Activated naive CD4-positive, alpha-beta T cell treated with anti-CD3 and anti-CD28 coated beads for 36 hours (primary cell): ENCODE results near the gene BRD4. TPM values are rescaled to one million over a fixed set of nuclear protein-coding genes. Genes with fewer than 3 reads are reported as not detected.

Experiments used
- CTCF ChIA-PET: fragments of 350-600 bp; sonication (Branson Sonifier 250); formaldehyde crosslinking; loops from one replicate; lab custom pipeline; 2021; ENCODE audit warnings: antibody characterized with exemption; lab: Charles Lee
- DNase-seq: peaks from one replicate; pipeline ENCODE4 v3.0.0-alpha.2; 2020
- H3K27ac Mint-ChIP-seq: one replicate; pipeline ENCODE4 v1.8.0; 2021; ENCODE audit warnings: mild to moderate bottlenecking, mixed read lengths
- H3K27me3 Mint-ChIP-seq: one replicate; pipeline ENCODE4 v1.8.0; 2021; ENCODE audit warnings: low read depth, mixed read lengths
- H3K36me3 Mint-ChIP-seq: one replicate; pipeline ENCODE4 v1.8.0; 2021; ENCODE audit warnings: low read depth, mixed read lengths
- H3K4me1 Mint-ChIP-seq: one replicate; pipeline ENCODE4 v1.8.0; 2021; ENCODE audit warnings: low read depth, mixed read lengths
- H3K4me3 Mint-ChIP-seq: one replicate; pipeline ENCODE4 v1.8.0; 2021; ENCODE audit warnings: mild to moderate bottlenecking, moderate library complexity, mixed read lengths
- H3K9me3 Mint-ChIP-seq: one replicate; pipeline ENCODE4 v1.8.0; 2021; ENCODE audit warnings: mixed read lengths
- intact Hi-C: fragments of 100-400 bp; cut with micrococcal nuclease; formaldehyde crosslinking; loops from one replicate; pipeline ENCODE4 v1.15.1; 2023
- total RNA-seq, 2 experiments: library from RNA; stranded (reverse); gene quantifications; one replicate each; pipeline ENCODE4 v1.2.3, GENCODE V29; 2021

BRD4 gene
- total RNA-seq, 2 experiments from 2014 or later, result 109 to 111 TPM

GRCh38 chr19:15284896-15285295 is 47.4 kb downstream of the BRD4 start:
- CTCF ChIA-PET, result interaction anchor here (1.2 to 2.3 kb wide), 2 partner anchors 18 to 21 kb away, joined by 3 to 5 read pairs; no protein-coding TSS in a partner anchor

DNA sequence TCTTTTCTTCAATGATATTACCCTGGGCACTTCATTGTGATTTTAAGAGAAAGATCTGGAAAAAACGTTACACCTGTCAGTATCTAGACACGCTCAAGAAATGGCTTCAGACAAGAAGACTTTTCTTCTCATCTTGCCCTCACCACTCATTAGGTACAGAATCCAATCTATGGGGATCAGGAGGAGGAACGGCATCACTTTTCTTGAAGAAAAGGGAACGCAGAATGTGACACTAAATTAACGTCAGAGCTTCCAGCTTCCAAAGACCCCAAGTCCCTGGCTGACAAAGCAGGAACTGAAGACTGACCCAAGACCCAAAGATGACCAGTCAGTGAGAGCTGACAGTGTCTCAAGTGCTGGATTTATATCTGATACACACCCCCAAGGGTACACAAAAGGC is 48.2 kb downstream of the BRD4 start:
- Mint-ChIP-seq H3K9me3 (no peaks in the 10 kb centered on the region), H3K36me3 (no peaks in the 10 kb centered on the region), H3K27me3 (no peaks in the 10 kb centered on the region), H3K27ac (peak overlapping the region; percentile 55), H3K4me1 (peaks cover 96% of the 10 kb centered on the region), H3K4me3 (no peak overlapping the region)
- CTCF ChIA-PET, result interaction anchor here (0.6 to 2.3 kb wide), 3 partner anchors 18 to 195 kb away, joined by 3 to 5 read pairs (median 3); no protein-coding TSS in a partner anchor
- intact Hi-C loops, result no loop called here
- no peak for DNase-seq

More at GRCh38 chr19:15284896-15285295, 47.4 kb downstream of the BRD4 start:
- H3K4me1 Mint-ChIP-seq, result peaks cover 96% of the 10 kb centered on the region
- peak overlapping the region; percentile 80 for H3K27ac Mint-ChIP-seq
- intact Hi-C loops, result no loop called here
- DNase-seq, result no peak
- H3K4me3 Mint-ChIP-seq, result no peak overlapping the region
- H3K9me3 Mint-ChIP-seq, result no peaks in the 10 kb centered on the region
- no peaks in the 10 kb centered on the region for H3K36me3 Mint-ChIP-seq
- H3K27me3 Mint-ChIP-seq, result no peaks in the 10 kb centered on the region

- H3K4me1 Mint-ChIP-seq, result peaks cover 95% of the 10 kb centered on the region
- no peak overlapping the region for H3K4me3 Mint-ChIP-seq
These were observed 49.0 kb downstream of the BRD4 start for GRCh38 chr19:15283141-15283883.

DNA sequence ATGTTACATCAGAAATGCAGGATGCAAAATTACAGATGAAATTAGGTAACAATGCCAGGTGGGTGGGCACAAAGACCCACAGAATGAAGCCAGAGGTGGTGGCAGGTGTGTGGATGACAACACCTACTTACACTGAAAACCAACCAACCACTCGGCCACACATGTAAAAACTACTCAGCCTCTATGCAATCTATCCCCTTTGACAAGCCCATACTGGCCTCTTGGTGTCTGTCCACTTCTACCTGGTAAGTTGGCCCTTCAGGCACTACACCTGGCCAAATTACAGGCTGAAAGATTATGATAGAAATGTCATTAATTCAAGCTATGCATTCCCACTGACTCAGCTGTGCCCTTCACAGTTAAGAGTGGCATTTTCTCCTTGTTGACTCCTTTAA is 50.0 kb downstream of the BRD4 start:
- Mint-ChIP-seq H3K36me3 (no peaks in the 10 kb centered on the region), H3K4me1 (peaks cover 89% of the 10 kb centered on the region), H3K27ac (peak overlapping the region; percentile 78), H3K4me3 (no peak overlapping the region), H3K27me3 (no peaks in the 10 kb centered on the region), H3K9me3 (no peaks in the 10 kb centered on the region)
- no peak for DNase-seq
- intact Hi-C loops, result no loop called here
- CTCF ChIA-PET, result interaction anchor here (1.3 kb wide), 1 partner anchor 51 kb away, joined by 3 read pairs; no protein-coding TSS in a partner anchor

More at GRCh38 chr19:15283141-15283883, 49.0 kb downstream of the BRD4 start:
- Mint-ChIP-seq H3K27me3 (no peaks in the 10 kb centered on the region), H3K27ac (peak overlapping the region; percentile 55), H3K9me3 (no peaks in the 10 kb centered on the region), H3K36me3 (no peaks in the 10 kb centered on the region)
- CTCF ChIA-PET, result interaction anchor here (1.3 to 2.3 kb wide), 2 partner anchors 19 to 50 kb away, joined by 3 to 5 read pairs; no protein-coding TSS in a partner anchor
- intact Hi-C loops, result no loop called here
- peak; percentile 48 for DNase-seq

- DNase-seq, result no peak
- Mint-ChIP-seq H3K9me3 (no peaks in the 10 kb centered on the region), H3K27me3 (no peaks in the 10 kb centered on the region), H3K4me1 (peaks cover 91% of the 10 kb centered on the region), H3K27ac (peak overlapping the region; percentile 78), H3K4me3 (no peak overlapping the region), H3K36me3 (no peaks in the 10 kb centered on the region)
- intact Hi-C loops, result no loop called here
- CTCF ChIA-PET, result no interaction called here
These were observed 51.2 kb downstream of the BRD4 start for GRCh38 chr19:15280915-15281683.

GRCh38 chr19:15280048-15280725 is 52.2 kb downstream of the BRD4 start:
- peaks cover 91% of the 10 kb centered on the region for H3K4me1 Mint-ChIP-seq
- no peaks in the 10 kb centered on the region for H3K9me3 Mint-ChIP-seq
- no peak overlapping the region for H3K4me3 Mint-ChIP-seq
- intact Hi-C loops, result no loop called here
- H3K36me3 Mint-ChIP-seq, result no peaks in the 10 kb centered on the region
- CTCF ChIA-PET, result interaction anchor here (0.9 kb wide), 1 partner anchor 16 kb away, joined by 3 read pairs; no protein-coding TSS in a partner anchor
- H3K27me3 Mint-ChIP-seq, result no peaks in the 10 kb centered on the region
- no peak for DNase-seq
- H3K27ac Mint-ChIP-seq, result peak overlapping the region; percentile 78

GRCh38 chr19:15279326-15279904 is 52.9 kb downstream of the BRD4 start:
- intact Hi-C loops, result no loop called here
- Mint-ChIP-seq H3K4me3 (no peak overlapping the region), H3K27ac (peak overlapping the region; percentile 56), H3K4me1 (peaks cover 85% of the 10 kb centered on the region), H3K36me3 (no peaks in the 10 kb centered on the region), H3K27me3 (no peaks in the 10 kb centered on the region), H3K9me3 (no peaks in the 10 kb centered on the region)
- no peak for DNase-seq
- CTCF ChIA-PET, result interaction anchor here (0.9 kb wide), 1 partner anchor 15 kb away, joined by 3 read pairs; no protein-coding TSS in a partner anchor

GRCh38 chr19:15276620-15277215 is 55.6 kb downstream of the BRD4 start:
- intact Hi-C loops, result no loop called here
- CTCF ChIA-PET, result no interaction called here
- Mint-ChIP-seq H3K9me3 (no peaks in the 10 kb centered on the region), H3K27ac (peak overlapping the region; percentile 81), H3K27me3 (no peaks in the 10 kb centered on the region), H3K4me1 (peaks cover 65% of the 10 kb centered on the region), H3K36me3 (peaks cover 8% of the 10 kb centered on the region), H3K4me3 (no peak overlapping the region)
- DNase-seq, result no peak

GRCh38 chr19:15274477-15274876 is 57.9 kb downstream of the BRD4 start:
- Mint-ChIP-seq H3K27me3 (no peaks in the 10 kb centered on the region), H3K36me3 (peaks cover 15% of the 10 kb centered on the region), H3K27ac (no peak overlapping the region), H3K4me1 (peaks cover 46% of the 10 kb centered on the region), H3K4me3 (no peak overlapping the region), H3K9me3 (no peaks in the 10 kb centered on the region)
- no peak for DNase-seq
- CTCF ChIA-PET, result interaction anchor here (0.6 to 0.7 kb wide), 3 partner anchors 125 to 692 kb away, joined by 3 to 4 read pairs (median 3); no protein-coding TSS in a partner anchor
- intact Hi-C loops, result no loop called here

DNA sequence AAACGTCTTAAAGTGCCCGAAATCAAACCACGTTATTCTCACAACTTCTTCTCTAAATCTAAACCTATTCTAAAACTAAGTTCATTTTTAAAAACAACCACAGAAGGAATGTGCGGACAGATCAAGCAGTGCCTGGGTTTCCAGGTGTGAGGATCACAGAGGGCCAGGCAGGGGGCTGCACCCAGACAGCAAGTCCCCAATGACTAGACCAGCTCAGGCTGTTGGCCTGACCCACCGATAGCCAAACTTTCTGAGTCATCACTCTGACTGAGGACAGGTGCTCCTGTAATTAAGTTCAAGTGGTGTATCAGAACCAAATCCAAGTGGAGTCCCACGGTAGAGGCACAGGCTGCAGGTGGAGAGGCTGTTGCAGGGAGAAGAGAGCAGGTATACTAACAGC is 62.5 kb downstream of the BRD4 start:
- CTCF ChIA-PET, result no interaction called here
- H3K4me1 Mint-ChIP-seq, result peaks cover 16% of the 10 kb centered on the region
- no peak overlapping the region for H3K27ac Mint-ChIP-seq
- no peaks in the 10 kb centered on the region for H3K27me3 Mint-ChIP-seq
- DNase-seq, result no peak
- intact Hi-C loops, result no loop called here
- no peak overlapping the region for H3K4me3 Mint-ChIP-seq
- H3K9me3 Mint-ChIP-seq, result no peaks in the 10 kb centered on the region
- peaks cover 27% of the 10 kb centered on the region for H3K36me3 Mint-ChIP-seq

DNA sequence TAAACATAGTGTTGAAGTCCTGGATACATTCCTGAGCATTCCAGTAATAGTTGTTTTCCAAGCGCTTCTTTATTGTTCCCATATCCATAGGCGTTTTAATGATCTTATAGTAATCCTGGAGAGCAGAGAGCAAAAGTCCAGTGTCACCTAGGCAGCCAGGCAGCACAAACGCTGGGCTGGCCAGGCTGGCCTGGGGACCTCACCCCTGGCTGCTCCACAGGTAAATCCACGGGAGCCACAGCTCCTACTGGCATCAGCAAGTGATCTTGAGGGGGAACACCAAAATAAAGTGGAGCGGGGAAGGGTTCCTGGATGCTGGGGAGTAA is 63.4 kb downstream of the BRD4 start:
- H3K4me1 Mint-ChIP-seq, result peaks cover 10% of the 10 kb centered on the region

More for the DNA sequence above, 63.4 kb downstream of the BRD4 start:
- no peak overlapping the region for H3K27ac Mint-ChIP-seq
- peaks cover 33% of the 10 kb centered on the region for H3K36me3 Mint-ChIP-seq
- CTCF ChIA-PET, result no interaction called here
- H3K4me3 Mint-ChIP-seq, result no peak overlapping the region
- no peaks in the 10 kb centered on the region for H3K9me3 Mint-ChIP-seq
- no peak for DNase-seq
- H3K27me3 Mint-ChIP-seq, result no peaks in the 10 kb centered on the region
- intact Hi-C loops, result no loop called here
